Glutamatergic neuron (in vitro differentiated cells): ENCODE data around the gene IRS1. TPM values are rescaled to one million over a fixed set of nuclear protein-coding genes. Genes with fewer than 3 reads are reported as not detected.

Experiments
- DNase-seq: peaks from one replicate; pipeline ENCODE4 v3.0.0; 2022
- H3K27ac Mint-ChIP-seq: one replicate; pipeline ENCODE4 v1.8.0; 2020; ENCODE audit warnings: mild to moderate bottlenecking, mixed read lengths, inconsistent platforms; ENCODE audit not compliant: unreplicated experiment
- H3K27me3 Mint-ChIP-seq: one replicate; pipeline ENCODE4 v1.8.0; 2020; ENCODE audit warnings: mild to moderate bottlenecking, moderate library complexity, mixed read lengths, inconsistent platforms; ENCODE audit not compliant: unreplicated experiment
- H3K36me3 Mint-ChIP-seq: one replicate; pipeline ENCODE4 v1.8.0; 2020; ENCODE audit warnings: mild to moderate bottlenecking, mixed read lengths, inconsistent platforms; ENCODE audit not compliant: unreplicated experiment
- H3K4me1 Mint-ChIP-seq: one replicate; pipeline ENCODE4 v1.8.0; 2020; ENCODE audit warnings: mild to moderate bottlenecking, low read depth, mixed read lengths, inconsistent platforms; ENCODE audit not compliant: unreplicated experiment
- H3K4me3 Mint-ChIP-seq: one replicate; pipeline ENCODE4 v1.8.0; 2020; ENCODE audit warnings: mild to moderate bottlenecking, mixed read lengths, inconsistent platforms; ENCODE audit not compliant: unreplicated experiment
- H3K9me3 Mint-ChIP-seq: one replicate; pipeline ENCODE4 v1.8.0; 2020; ENCODE audit warnings: mild to moderate bottlenecking, moderate library complexity, mixed read lengths, inconsistent platforms; ENCODE audit not compliant: unreplicated experiment
- total RNA-seq: library from RNA; stranded (reverse); fragmentation: NEBNext Ultra II Directional; extraction: Animal tissue kit (Norgen Biotek cat#: 25700); gene quantifications from one replicate; pipeline ENCODE4 v1.2.1, GENCODE V29; 2021; ENCODE audit not compliant: unreplicated experiment
- TF ChIP-seq, protein P1 (sequence below): fragments of 200-600 bp; sonication (generic); IDR thresholded peaks from one replicate; pipeline ENCODE4 v1.5.0; 2021; ENCODE audit not compliant: partially characterized antibody, unreplicated experiment

IRS1 gene
- total RNA-seq, 1 donor from 2014 or later: 8.1 TPM

DNA sequence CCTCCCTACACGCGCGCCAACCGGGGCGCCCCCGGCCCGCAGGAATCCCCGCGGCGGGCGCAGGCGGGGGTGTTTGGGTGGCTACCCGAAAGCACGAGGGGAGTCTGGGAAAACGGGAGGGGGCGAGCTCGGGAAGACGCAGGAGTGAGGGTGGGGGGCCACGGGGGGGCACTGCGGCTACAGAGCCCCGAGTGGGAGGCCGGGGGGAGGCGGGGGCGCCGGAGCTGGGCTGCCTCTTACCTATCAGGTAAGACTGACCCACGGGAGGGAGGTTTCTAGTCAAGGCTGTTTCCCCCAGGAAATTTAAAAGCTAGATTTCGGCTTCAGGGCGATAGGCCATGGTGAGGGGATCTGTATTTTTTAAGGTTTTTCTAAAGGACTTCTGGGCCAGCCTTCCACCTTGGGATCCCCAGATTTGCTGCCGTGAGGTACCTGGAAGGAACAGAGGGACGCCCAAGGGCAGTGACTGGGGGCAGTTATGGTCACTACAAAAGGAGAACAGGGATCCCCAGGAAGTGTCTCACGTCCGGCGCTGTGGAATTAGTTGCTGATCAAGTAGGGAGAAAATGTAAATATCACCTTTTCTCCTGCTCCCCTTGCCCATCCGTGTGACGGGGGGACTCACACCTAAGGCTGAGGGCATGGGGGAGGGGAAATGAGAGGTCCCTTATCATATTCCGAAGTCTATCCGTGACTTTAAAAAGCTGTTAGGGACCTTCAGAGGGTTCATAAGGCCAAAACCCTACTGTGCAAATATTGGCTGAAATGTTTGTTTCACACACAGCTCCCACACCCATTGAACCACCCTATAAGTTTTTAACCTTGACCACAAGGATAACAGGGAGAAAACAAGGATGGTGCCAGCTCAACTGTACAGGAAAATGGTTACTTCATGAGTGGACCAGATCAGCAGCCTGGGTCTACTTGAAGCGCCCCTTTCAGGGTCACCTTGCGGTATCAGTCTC lies 638 bp upstream of the IRS1 start:
- TF ChIP-seq, protein P1, sequence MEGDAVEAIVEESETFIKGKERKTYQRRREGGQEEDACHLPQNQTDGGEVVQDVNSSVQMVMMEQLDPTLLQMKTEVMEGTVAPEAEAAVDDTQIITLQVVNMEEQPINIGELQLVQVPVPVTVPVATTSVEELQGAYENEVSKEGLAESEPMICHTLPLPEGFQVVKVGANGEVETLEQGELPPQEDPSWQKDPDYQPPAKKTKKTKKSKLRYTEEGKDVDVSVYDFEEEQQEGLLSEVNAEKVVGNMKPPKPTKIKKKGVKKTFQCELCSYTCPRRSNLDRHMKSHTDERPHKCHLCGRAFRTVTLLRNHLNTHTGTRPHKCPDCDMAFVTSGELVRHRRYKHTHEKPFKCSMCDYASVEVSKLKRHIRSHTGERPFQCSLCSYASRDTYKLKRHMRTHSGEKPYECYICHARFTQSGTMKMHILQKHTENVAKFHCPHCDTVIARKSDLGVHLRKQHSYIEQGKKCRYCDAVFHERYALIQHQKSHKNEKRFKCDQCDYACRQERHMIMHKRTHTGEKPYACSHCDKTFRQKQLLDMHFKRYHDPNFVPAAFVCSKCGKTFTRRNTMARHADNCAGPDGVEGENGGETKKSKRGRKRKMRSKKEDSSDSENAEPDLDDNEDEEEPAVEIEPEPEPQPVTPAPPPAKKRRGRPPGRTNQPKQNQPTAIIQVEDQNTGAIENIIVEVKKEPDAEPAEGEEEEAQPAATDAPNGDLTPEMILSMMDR: no peak
- peak; percentile 18 for DNase-seq
- Mint-ChIP-seq H3K27me3 (peaks cover 10% of the 10 kb centered on the region), H3K4me1 (peaks cover 15% of the 10 kb centered on the region), H3K9me3 (peaks cover 4% of the 10 kb centered on the region), H3K36me3 (no peaks in the 10 kb centered on the region), H3K4me3 (peak overlapping the region; percentile 99), H3K27ac (peak overlapping the region; percentile 43)

DNA sequence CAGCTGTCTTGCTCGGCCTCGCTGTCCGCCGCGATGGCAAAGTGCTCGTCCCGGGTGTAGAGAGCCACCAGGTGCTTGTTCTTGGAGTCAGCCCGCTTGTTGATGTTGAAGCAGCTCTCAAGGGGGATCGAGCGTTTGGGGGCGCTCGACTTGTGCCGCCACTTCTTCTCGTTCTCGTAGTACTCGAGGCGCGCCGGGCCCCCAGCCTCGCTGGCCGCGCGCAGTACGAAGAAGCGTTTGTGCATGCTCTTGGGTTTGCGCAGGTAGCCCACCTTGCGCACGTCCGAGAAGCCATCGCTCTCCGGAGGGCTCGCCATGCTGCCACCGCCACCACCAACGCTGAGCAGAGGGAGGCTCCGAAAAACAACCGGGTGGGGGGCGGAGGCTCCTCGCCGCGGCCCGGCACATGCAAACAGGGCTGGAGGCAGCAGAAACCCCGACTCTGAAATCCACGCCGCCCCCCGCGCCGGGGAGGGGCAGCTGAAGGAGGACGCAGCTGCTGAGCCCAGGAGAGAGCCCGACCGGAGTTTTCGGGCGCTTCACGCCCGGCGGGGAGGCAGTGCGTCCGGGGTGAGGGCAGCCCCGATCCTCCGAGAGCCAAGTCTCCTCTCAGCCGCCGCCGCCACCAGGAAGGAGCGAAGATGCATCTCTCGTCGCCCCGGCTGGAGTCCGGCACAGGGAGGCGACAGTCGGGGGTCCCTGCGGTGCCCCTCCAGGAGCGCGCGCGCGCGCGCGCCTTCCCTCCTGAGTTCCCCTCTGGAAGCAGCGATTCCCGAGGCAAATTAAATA lies 1.0 kb downstream of the IRS1 start:
- H3K36me3 Mint-ChIP-seq: no peaks in the 10 kb centered on the region
- TF ChIP-seq, protein P1: no peak
- peak; percentile 65 for DNase-seq
- peaks cover 4% of the 10 kb centered on the region for H3K9me3 Mint-ChIP-seq
- peak overlapping the region; percentile 66 for H3K27ac Mint-ChIP-seq
- H3K4me3 Mint-ChIP-seq: peak overlapping the region; percentile 86
- peaks cover 26% of the 10 kb centered on the region for H3K4me1 Mint-ChIP-seq
- peaks cover 10% of the 10 kb centered on the region for H3K27me3 Mint-ChIP-seq

DNA sequence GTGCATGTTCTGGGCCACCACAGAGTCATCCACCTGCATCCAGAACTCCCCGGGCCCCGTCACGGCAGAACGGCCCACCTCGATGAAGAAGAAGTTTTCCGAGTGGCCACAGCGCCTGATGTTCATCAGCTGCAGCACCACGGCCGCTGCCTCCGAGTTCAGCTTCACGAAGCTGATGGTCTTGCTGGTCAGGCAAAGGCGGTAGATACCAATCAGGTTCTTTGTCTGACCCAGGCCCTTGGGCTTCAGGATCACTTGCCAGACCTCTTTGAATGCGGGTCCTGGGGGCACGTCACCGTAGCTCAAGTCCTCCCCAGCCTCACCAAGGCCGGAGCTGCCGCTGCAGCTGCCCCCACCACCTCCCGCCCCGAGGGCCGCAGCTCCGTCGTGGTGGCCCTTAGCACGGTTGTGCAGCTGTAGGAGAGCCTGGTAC lies 1.6 kb downstream of the IRS1 start:
- TF ChIP-seq, protein P1: no peak
- peak; percentile 49 for DNase-seq
- H3K4me1 Mint-ChIP-seq: peaks cover 32% of the 10 kb centered on the region
- no peaks in the 10 kb centered on the region for H3K36me3 Mint-ChIP-seq
- H3K27me3 Mint-ChIP-seq: peaks cover 10% of the 10 kb centered on the region
- peak overlapping the region; percentile 66 for H3K27ac Mint-ChIP-seq
- H3K4me3 Mint-ChIP-seq: peak overlapping the region; percentile 86
- H3K9me3 Mint-ChIP-seq: peaks cover 4% of the 10 kb centered on the region

DNA sequence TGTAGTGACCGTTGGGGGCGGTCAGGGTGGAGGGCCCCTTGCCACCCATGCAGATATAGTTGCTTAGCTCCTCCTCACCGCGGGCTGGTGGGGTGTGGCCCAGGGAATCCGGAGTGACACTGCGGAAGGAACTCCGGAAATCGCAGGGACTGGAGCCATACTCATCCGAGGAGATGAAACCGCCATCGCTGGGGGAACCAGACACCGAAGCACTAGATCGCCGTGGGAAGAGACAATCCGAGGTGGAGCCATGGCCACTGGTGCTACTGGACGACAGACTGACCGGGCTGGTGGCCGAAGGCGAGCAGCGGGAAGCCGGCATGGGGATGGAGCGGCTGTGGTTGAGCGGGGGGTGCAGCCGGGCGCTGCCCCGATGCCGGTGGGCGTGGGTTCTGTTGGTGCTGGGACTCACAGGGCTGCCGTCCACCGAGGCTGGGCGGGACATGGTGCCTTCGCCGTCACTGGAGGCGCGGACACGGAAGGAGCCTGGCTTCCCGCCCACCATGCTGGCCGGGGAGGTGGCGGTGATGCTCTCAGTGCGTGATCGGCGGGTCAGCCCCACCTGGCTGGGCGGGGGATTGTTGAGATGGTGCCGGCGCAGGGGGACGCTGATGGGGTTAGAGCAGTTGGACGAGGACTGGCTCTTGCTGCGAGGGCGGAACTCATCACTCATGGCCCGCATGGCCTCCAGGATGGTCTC lies 2.2 kb downstream of the IRS1 start:
- Mint-ChIP-seq H3K27ac (no peak overlapping the region), H3K9me3 (peaks cover 4% of the 10 kb centered on the region), H3K4me1 (peaks cover 35% of the 10 kb centered on the region), H3K4me3 (peak overlapping the region; percentile 86), H3K27me3 (peaks cover 10% of the 10 kb centered on the region), H3K36me3 (no peaks in the 10 kb centered on the region)
- TF ChIP-seq, protein P1: no peak
- DNase-seq: no peak
